ENCODE results near the gene LRCH3.

LRCH3 gene

DNA sequence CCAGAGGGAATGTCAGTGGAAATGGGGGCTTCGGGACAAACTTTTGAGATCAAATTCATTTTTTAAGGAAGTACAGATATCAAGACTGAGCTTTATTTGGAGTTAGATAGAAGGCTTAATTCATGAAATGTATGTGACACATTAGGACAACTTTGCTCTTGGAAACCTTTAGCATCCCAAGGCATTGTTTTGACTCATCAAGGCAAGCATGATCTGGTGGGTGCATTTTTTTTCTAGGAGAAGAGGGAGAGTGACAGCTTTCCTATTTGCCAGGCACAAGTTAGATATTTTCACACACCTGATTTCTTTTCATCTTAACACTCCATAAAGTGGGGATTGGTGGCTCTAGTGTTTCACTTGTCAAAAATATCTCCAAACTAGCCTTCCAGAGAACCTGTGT, 97.5 kb downstream of the LRCH3 start:
- Histone ChIP-seq H3K4me3 (no peak overlapping the region), H3K9me3 (ENCODE audit: low read depth, low read length) (no peaks in the 10 kb centered on the region), H3K9ac (ENCODE audit: insufficient read length) (no peak overlapping the region), H3K27ac (no peak overlapping the region), H3K36me3 (ENCODE audit: insufficient read depth, low read length) (peaks cover 10% of the 10 kb centered on the region)
- DNase-seq (ENCODE audit: low read depth, low spot score) = no peak
- no peak for TF ChIP-seq POLR2AphosphoS5 (IDR thresholded peaks at IDR 0.05; ENCODE audit: borderline replicate concordance, low read depth, low read length)
- TF ChIP-seq EZH2 (IDR thresholded peaks at IDR 0.05) = no peak
- no peak for TF ChIP-seq FOXP2 (optimal IDR thresholded peaks at IDR 0.05; ENCODE audit: control extremely low read depth, extremely low read length, insufficient read depth)

DNA sequence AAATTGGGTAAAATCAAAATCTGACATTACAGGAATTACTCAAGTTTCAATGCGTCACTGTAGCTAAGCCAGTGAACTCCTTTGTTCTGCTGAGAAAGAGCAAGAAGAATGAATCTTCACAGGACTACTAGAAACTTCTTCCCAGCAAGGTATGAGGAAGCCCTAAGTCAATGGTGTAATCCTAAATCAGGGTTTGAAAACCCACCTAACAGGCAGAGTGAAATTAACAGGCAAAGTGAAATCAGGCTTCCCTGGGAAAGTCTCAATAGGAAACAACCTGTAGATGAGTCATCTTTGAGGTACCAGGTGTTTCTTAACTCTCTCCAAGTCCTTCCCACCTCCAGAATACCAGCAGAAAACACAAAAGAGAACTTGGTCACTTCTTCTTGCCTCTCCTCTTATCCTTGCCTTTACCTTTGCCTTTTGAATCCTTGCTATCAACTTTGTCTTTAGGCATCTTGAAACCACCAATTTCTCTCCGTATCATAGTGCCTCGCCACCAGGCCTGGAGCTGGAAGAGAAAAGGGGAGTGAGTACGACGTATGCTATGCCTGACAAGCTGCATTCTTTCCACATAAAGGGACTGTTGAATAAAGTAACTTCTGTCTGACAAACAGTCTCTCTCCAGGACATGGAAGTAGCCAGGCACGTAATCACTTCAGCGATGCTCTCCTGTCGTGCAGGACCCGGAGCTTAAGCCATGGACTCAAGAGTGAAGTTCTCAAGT, 98.3 kb downstream of the LRCH3 start:
- H3K9ac ChIP-seq (ENCODE audit: insufficient read length) = no peak overlapping the region
- H3K27ac ChIP-seq = no peak overlapping the region
- peaks cover 5% of the 10 kb centered on the region; the same call in 1 of the 2 replicates for H3K36me3 ChIP-seq (ENCODE audit: insufficient read depth, low read length)
- no peak overlapping the region for H3K4me3 ChIP-seq
- H3K9me3 ChIP-seq (ENCODE audit: low read depth, low read length) = no peaks in the 10 kb centered on the region
- no peak for TF ChIP-seq POLR2AphosphoS5 (IDR thresholded peaks at IDR 0.05; ENCODE audit: borderline replicate concordance, low read depth, low read length)
- TF ChIP-seq EZH2 (IDR thresholded peaks at IDR 0.05) = no peak
- no peak for TF ChIP-seq FOXP2 (optimal IDR thresholded peaks at IDR 0.05; ENCODE audit: control extremely low read depth, extremely low read length, insufficient read depth)
- no peak for DNase-seq (ENCODE audit: low read depth, low spot score)

DNA sequence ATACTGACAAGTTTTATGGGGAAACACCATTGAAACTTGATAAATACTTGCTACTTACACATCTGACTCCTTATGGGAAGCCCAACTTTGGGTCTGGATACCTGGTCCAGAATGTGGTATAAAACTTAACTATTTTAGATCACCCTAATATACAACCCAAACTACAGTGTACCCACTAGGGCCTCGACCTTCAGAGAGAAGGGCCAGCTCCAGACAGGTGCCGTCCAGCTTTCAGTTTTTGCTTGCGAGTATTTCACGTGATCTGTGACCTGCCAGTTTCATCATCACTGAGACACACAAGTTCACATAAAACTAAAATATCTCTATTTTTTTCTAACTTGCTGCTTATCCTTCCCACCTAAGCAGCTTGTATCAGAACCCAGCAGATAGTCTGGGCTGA, 99.6 kb downstream of the LRCH3 start:
- no peaks in the 10 kb centered on the region; the same call in 1 of the 2 replicates for H3K36me3 ChIP-seq (ENCODE audit: insufficient read depth, low read length)
- no peak for DNase-seq (ENCODE audit: low read depth, low spot score)
- no peaks in the 10 kb centered on the region for H3K9me3 ChIP-seq (ENCODE audit: low read depth, low read length)
- H3K27ac ChIP-seq = no peak overlapping the region
- H3K9ac ChIP-seq (ENCODE audit: insufficient read length) = no peak overlapping the region
- no peak overlapping the region for H3K4me3 ChIP-seq
- TF ChIP-seq FOXP2 (optimal IDR thresholded peaks at IDR 0.05; ENCODE audit: control extremely low read depth, extremely low read length, insufficient read depth) (no peak), POLR2AphosphoS5 (IDR thresholded peaks at IDR 0.05; ENCODE audit: borderline replicate concordance, low read depth, low read length) (no peak), EZH2 (IDR thresholded peaks at IDR 0.05) (no peak)

DNA sequence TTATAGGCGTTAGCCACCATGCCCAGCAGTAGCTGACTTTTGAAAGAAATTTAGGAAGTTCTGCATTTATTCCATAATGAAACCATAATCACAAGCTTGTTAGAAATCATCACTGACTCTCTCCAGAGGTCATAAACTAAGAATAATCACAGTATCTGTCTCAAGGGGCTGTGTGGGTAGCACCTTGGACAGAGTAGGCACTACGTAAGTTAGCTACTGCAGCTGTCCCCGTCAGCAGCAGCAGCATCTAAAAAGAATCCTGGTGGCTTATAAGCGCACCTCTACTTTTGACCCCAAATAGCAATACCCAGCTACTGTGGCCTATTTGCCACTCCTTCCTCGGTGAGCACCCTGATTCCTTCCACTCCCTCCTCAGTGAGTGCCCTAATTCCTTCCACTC, 101.1 kb downstream of the LRCH3 start:
- Histone ChIP-seq H3K9me3 (ENCODE audit: low read depth, low read length) (no peaks in the 10 kb centered on the region), H3K4me3 (no peak overlapping the region), H3K9ac (ENCODE audit: insufficient read length) (no peak overlapping the region), H3K36me3 (ENCODE audit: insufficient read depth, low read length) (no peaks in the 10 kb centered on the region; the same call in 1 of the 2 replicates), H3K27ac (no peak overlapping the region)
- TF ChIP-seq FOXP2 (optimal IDR thresholded peaks at IDR 0.05; ENCODE audit: control extremely low read depth, extremely low read length, insufficient read depth) (no peak), POLR2AphosphoS5 (IDR thresholded peaks at IDR 0.05; ENCODE audit: borderline replicate concordance, low read depth, low read length) (no peak), EZH2 (IDR thresholded peaks at IDR 0.05) (no peak)
- DNase-seq (ENCODE audit: low read depth, low spot score) = no peak

DNA sequence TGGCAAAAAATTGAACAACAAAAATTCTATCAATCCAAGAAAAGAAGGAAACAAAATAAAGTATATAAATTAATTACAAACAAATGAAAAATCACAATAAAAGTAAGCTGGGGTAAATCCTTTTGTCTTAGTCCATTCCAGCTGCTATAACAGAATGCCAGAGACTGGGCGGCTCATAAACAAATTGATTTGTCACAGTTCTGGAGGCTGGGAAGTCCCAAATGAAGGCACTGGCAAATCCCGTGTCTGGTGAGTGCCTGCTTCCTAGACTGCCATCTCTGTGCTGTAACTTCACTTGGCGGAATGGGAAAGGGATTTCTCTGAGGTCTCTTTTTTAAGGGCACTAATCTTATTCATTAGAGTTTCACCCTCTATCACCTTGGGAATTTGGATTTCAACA, 105.4 kb downstream of the LRCH3 start:
- Histone ChIP-seq H3K36me3 (ENCODE audit: insufficient read depth, low read length) (no peaks in the 10 kb centered on the region), H3K4me3 (no peak overlapping the region), H3K27ac (0 out of 2 replicates have a peak overlapping the region, but pooled peaks have one; percentile 38), H3K9me3 (ENCODE audit: low read depth, low read length) (no peaks in the 10 kb centered on the region), H3K9ac (ENCODE audit: insufficient read length) (no peak overlapping the region)
- DNase-seq (ENCODE audit: low read depth, low spot score) = peak; percentile 30
- TF ChIP-seq POLR2AphosphoS5 (IDR thresholded peaks at IDR 0.05; ENCODE audit: borderline replicate concordance, low read depth, low read length) (no peak), FOXP2 (optimal IDR thresholded peaks at IDR 0.05; ENCODE audit: control extremely low read depth, extremely low read length, insufficient read depth) (no peak), EZH2 (IDR thresholded peaks at IDR 0.05) (no peak)

DNA sequence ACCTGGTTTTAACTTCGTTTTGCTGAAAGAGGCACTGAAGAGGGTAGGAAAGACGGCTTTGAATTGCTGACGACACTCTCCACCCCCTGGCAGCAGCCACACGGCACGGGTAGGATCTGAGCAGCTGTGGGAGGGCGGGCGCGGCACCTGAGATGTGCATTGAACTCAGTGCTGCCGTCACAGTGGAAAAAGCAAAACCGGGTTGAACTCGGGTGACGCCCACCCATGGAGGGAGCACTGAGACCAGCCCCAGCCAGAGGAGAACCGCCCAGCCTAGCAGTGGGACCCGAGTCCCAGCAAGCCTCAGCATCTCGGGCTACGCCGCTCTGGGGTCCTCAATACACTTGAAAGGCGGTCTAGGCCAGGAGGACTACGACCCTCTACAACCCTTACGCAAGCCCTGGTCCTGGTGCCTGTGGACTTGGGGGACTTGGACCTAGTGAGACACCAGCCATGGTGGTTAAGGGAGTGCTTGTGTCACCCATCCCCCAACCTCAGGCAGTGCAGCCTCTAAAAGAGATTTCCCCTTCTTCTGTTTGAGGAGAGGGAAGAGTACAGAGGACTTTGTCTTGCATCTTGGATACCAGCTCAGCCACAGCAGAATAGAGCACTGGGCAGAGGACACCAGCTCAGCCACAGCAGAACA, 108.9 kb downstream of the LRCH3 start:
- TF ChIP-seq FOXP2 (optimal IDR thresholded peaks at IDR 0.05; ENCODE audit: control extremely low read depth, extremely low read length, insufficient read depth) (no peak), EZH2 (IDR thresholded peaks at IDR 0.05) (no peak), POLR2AphosphoS5 (IDR thresholded peaks at IDR 0.05; ENCODE audit: borderline replicate concordance, low read depth, low read length) (no peak)
- DNase-seq (ENCODE audit: low read depth, low spot score) = no peak
- Histone ChIP-seq H3K9ac (ENCODE audit: insufficient read length) (no peak overlapping the region), H3K9me3 (ENCODE audit: low read depth, low read length) (no peaks in the 10 kb centered on the region; the same call in 1 of the 2 replicates), H3K4me3 (no peak overlapping the region), H3K27ac (no peak overlapping the region), H3K36me3 (ENCODE audit: insufficient read depth, low read length) (no peaks in the 10 kb centered on the region)

DNA sequence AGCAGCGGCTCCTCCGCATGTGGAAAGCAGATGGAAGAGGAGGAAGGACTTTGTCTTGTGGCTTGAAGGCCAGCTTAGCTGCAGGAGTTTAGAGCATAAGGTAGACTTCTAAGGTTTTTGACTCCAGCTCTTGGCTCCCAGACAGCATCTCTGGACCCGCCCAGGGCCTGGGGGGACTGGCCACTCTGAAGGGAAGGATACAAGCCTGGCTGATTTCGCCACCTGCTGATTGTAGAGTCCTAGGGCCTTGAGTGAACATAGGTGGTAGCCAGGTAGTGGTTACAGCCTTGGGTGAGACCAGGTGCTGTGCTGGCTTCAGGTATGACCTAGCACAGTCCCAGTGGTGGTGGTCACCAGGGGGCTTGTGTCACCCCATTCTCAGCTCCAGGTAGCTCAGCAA, 110.6 kb downstream of the LRCH3 start:
- Histone ChIP-seq H3K4me3 (no peak overlapping the region), H3K27ac (no peak overlapping the region), H3K9ac (ENCODE audit: insufficient read length) (no peak overlapping the region), H3K9me3 (ENCODE audit: low read depth, low read length) (no peaks in the 10 kb centered on the region; the same call in 1 of the 2 replicates), H3K36me3 (ENCODE audit: insufficient read depth, low read length) (no peaks in the 10 kb centered on the region)
- TF ChIP-seq POLR2AphosphoS5 (IDR thresholded peaks at IDR 0.05; ENCODE audit: borderline replicate concordance, low read depth, low read length) (no peak), FOXP2 (optimal IDR thresholded peaks at IDR 0.05; ENCODE audit: control extremely low read depth, extremely low read length, insufficient read depth) (no peak), EZH2 (IDR thresholded peaks at IDR 0.05) (no peak)
- DNase-seq (ENCODE audit: low read depth, low spot score) = no peak

DNA sequence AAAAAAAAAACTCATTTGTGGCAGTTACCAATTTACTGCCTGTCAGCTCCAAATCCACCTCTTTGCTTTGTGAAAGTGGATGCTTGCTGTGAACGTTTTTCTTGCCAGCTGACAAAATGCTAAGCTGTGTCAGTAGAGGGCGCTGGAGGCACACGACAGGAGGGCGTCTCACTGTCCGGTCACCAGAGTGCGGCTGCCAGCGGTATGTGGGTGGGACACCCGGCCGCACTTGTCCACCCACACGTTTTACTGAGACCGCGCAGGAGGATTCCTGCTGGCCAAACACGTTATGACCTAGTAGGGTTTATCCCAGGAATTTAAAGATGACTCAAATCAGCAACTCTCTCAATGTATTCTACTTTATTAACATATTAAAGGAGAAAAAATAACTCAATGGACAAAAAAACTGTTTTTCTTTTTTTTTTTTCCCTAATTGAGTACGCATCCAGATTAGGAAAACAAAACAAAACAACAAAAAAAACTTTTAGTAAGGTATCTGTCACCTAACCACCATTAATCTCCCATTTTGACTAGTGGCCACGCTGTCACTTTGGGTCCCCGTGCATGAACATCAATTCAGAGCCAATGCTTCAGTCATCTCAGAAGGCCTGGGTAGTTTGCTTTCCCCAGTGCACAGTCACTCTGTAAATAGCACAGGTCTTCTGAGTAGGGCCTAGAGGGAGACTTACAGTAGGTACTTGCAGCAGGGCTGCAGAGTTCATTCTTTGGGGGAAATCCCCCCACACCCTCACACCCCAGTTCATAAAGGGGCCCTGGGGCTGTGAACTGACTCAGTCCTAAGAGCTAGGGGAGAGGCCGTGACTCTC, 115.2 kb downstream of the LRCH3 start:
- Histone ChIP-seq H3K9me3 (ENCODE audit: low read depth, low read length) (no peaks in the 10 kb centered on the region; the same call in 1 of the 2 replicates), H3K36me3 (ENCODE audit: insufficient read depth, low read length) (no peaks in the 10 kb centered on the region), H3K9ac (ENCODE audit: insufficient read length) (peak overlapping the region; percentile 44), H3K4me3 (peak overlapping the region; percentile 65), H3K27ac (peak overlapping the region; percentile 72)
- TF ChIP-seq EZH2 (IDR thresholded peaks at IDR 0.05) = no peak
- TF ChIP-seq POLR2AphosphoS5 (IDR thresholded peaks at IDR 0.05; ENCODE audit: borderline replicate concordance, low read depth, low read length) = 0 out of 2 replicates have a peak, but pooled peaks have one; percentile 18
- DNase-seq (ENCODE audit: low read depth, low spot score) = peak; percentile 75
